GM19099 (cell line): ENCODE data around the gene RPA1.

Source experiments
- POLR2A ChIP-seq: IDR thresholded peaks from 3 replicates; pipeline ENCODE4 v1.6.1; 2011; ENCODE audit warnings: low read depth; ENCODE audit not compliant: insufficient read length; ENCODE audit errors: extremely low read depth

Gene RPA1

GRCh38 chr17:1933875-1934715 is 104.3 kb downstream of the RPA1 start:
- TF ChIP-seq POLR2A = no peak

GRCh38 chr17:1934901-1935300 is 105.1 kb downstream of the RPA1 start:
- TF ChIP-seq POLR2A = no peak

- TF ChIP-seq POLR2A = no peak
These were observed 107.0 kb downstream of the RPA1 start for GRCh38 chr17:1936766-1937165.

GRCh38 chr17:1937461-1937860 is 107.7 kb downstream of the RPA1 start:
- no peak for TF ChIP-seq POLR2A

- no peak for TF ChIP-seq POLR2A
These were observed 110.4 kb downstream of the RPA1 start for GRCh38 chr17:1939981-1940809.

GRCh38 chr17:1940810-1941185 is 111.0 kb downstream of the RPA1 start:
- no peak for TF ChIP-seq POLR2A

- no peak for TF ChIP-seq POLR2A
These were observed 111.7 kb downstream of the RPA1 start for GRCh38 chr17:1941272-1942065.

- TF ChIP-seq POLR2A = no peak
These were observed 112.2 kb downstream of the RPA1 start for GRCh38 chr17:1942066-1942365.

GRCh38 chr17:1942666-1943435 is 113.0 kb downstream of the RPA1 start:
- no peak for TF ChIP-seq POLR2A

- no peak for TF ChIP-seq POLR2A
These were observed 113.6 kb downstream of the RPA1 start for GRCh38 chr17:1943436-1943831.

- TF ChIP-seq POLR2A = no peak
These were observed 115.8 kb downstream of the RPA1 start for GRCh38 chr17:1945621-1946020.

GRCh38 chr17:1946021-1946932 is 116.5 kb downstream of the RPA1 start:
- TF ChIP-seq POLR2A = no peak

GRCh38 chr17:1947229-1947742 is 117.5 kb downstream of the RPA1 start:
- TF ChIP-seq POLR2A = no peak
